Activated naive CD4-positive, alpha-beta T cell treated with anti-CD3 and anti-CD28 coated beads, Interleukin-2, amount 10 ng/mL, durations not matched to agents 5 hours and 36 hours (primary cell): ENCODE results near the gene RABAC1. TPM values are rescaled to one million over a fixed set of nuclear protein-coding genes. Genes with fewer than 3 reads are reported as not detected.

Experiments used
- total RNA-seq, 2 experiments: library from RNA; stranded (reverse); gene quantifications; one replicate each; pipeline ENCODE4 v1.2.3, GENCODE V29; 2021

RABAC1 gene, protein sequence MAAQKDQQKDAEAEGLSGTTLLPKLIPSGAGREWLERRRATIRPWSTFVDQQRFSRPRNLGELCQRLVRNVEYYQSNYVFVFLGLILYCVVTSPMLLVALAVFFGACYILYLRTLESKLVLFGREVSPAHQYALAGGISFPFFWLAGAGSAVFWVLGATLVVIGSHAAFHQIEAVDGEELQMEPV
- total RNA-seq = 10 to 100 TPM; 75.1 to 78.9 TPM

DNA sequence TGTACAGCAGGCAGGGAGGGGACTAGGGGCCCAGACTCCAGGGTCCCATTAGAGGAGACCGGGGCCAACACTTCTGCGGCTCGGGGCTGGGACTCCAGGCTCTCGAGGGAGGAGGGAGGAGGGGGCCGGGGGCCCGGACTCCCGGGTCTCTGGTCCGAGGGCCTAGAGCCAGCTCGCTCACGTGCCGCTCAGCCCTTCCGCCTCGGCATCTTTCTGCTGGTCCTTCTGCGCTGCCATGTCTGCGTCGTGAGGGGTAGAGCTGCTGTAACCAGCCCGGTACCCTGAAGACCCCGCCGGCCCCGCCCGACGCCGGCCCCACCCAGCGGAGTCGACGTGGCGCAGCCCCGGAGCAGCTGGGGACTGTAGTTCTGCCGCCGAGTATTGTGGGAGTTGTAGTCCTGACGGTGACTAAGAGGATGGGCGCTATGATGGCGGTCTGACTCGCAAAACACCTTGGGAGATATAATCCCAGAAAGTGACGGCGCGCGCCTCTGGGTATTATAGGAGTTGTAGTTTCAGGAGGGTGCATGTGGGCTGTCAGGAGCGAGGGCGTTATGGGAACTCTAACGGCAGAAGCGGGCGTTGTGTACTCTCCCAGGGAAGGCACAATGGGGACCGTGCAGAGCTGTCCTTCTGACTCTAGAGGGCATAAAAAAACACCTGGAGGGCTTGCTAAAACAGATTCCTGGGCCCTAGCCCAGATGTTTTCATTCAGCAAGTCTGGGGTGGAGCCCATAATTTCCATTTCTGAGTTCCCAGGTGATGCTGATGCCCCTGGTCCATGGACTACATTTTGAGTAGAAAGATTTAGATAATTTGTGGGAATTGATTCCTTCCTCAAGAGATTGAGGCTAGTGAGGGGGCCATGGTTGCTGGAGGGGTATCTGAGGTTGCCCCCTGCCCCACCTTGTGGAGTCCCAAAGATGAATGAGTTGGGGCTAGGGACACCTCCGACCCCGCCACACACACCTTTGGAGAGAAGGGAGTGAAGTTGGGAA, at the start of gene RABAC1:
Gene RABAC1, minus strand, starts transcription at position 266 of the 998 bp plus-strand sequence. Its CDS starts 29 bp downstream, at position 237.

DNA sequence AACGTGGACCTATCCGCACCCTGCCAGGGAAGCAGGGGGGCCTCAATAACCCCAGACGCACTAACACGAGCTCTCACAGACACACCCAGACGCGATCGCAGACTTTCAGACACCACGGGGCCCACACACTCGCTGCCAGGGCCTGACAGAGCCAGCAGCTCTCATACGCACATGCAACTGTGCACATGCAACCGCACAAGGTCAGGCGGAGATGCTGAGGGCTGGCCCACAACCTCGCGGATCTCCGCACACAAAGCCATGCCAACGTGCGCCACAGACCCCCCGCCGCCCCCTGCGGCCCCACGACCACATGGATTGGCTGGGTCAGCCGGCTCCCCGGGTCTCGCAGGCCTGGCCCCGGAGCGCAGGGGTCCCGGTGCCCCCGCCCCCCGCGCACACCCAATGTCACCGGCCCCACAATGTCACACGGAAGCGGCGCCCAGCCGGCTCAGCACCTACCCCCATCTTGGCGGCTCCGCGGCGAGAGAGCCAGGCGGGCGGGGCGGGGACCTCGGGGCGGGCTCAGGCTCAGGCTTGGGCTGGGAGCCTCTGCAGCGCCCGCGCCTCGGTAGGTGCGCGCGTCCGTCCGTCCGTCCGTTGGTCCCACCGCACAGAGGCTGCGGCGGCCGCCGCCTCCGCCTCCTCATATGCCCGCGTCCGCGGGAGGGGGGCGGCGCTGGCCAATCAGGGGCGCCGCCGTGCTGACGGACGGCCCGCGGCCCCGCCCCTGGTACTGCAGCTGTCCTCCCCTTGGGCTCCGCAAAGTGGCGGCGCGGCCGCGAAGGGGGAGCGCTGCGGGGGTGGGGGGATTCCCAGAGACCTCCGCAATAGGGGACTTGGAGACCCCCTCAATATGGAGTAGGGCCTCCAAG, 34.7 kb upstream of the RABAC1 start, which contains the start of gene ATP1A3:
Gene ATP1A3, minus strand, starts transcription at position 619 of the 872 bp plus-strand sequence. Its CDS starts 154 bp downstream, at position 465.

GRCh38 chr19:41928221-41928683, 30.9 kb downstream of the RABAC1 start, which contains the start of gene ERFL:
Gene ERFL, minus strand, starts transcription at chr19:41928449. Its CDS starts 15,530 bp downstream, at chr19:41912919.

Other genes starting within 250 kb of the RABAC1 start
- not detected for gene CEACAM6, start 203.8 kb downstream of the RABAC1 start, total RNA-seq
- gene CEACAM3, start 162.7 kb downstream of the RABAC1 start, total RNA-seq = not detected
- gene LYPD4, start 114.6 kb downstream of the RABAC1 start, total RNA-seq = not detected
- not detected for gene DMRTC2, start 114.3 kb downstream of the RABAC1 start, total RNA-seq
- gene RPS19, start 99.1 kb downstream of the RABAC1 start, total RNA-seq = 1,000 to 10,000 TPM; 3,420 to 3,459 TPM
- 1 to 10 TPM; 8.6 to 9.3 TPM for gene CD79A, start 82.0 kb downstream of the RABAC1 start, total RNA-seq
- 100 to 1,000 TPM; 771 to 829 TPM for gene ARHGEF1, start 76.1 kb downstream of the RABAC1 start, total RNA-seq
- gene ERFL, start 30.9 kb downstream of the RABAC1 start, total RNA-seq = 1 to 10 TPM; 2.2 to 2.6 TPM
- gene ATP1A3, start 34.9 kb upstream of the RABAC1 start, total RNA-seq = 1 to 10 TPM; 1.2 to 1.3 TPM
- gene GRIK5, start 110.9 kb upstream of the RABAC1 start, total RNA-seq = under 1 TPM; 0.38 to 0.67 TPM
- gene ZNF574, start 116.8 kb upstream of the RABAC1 start, total RNA-seq = 10 to 100 TPM; 13.5 to 14.6 TPM
- 10 to 100 TPM; 24.0 to 24.7 TPM for gene POU2F2, start 173.1 kb upstream of the RABAC1 start, total RNA-seq